ENCODE measurements around the gene EML2. TPM values are rescaled to one million over a fixed set of nuclear protein-coding genes. Genes with fewer than 3 reads are reported as not detected.
"Not testable (repeated sequence)": the region's sequence is repeated elsewhere in the genome, so short reads cannot be mapped to it uniquely, and the experiment has no call there.

The EML2 gene
- polyA plus RNA-seq, 1 donor from 2014 or later: 18.9 TPM

GRCh38 chr19:45630463-45630862 is 8.7 kb downstream of the EML2 start:
- H3K9ac ChIP-seq (ENCODE audit: low read length): no peak overlapping the region
- TF ChIP-seq SMC3 (conservative IDR thresholded peaks at IDR 0.05; ENCODE audit: poor library complexity) (no peak), RAD21 (conservative IDR thresholded peaks at IDR 0.05) (no peak), EP300 (conservative IDR thresholded peaks at IDR 0.05; ENCODE audit: poor library complexity, severe bottlenecking) (no peak), CTCF (IDR thresholded peaks at IDR 0.05; ENCODE audit: poor library complexity, severe bottlenecking) (no peak), POLR2AphosphoS5 (IDR thresholded peaks at IDR 0.05) (no peak), EZH2 (IDR thresholded peaks at IDR 0.05; ENCODE audit: borderline replicate concordance, insufficient read depth, low read length, poor library complexity, severe bottlenecking) (no peak), MXI1 (conservative IDR thresholded peaks at IDR 0.05; ENCODE audit: poor library complexity, severe bottlenecking) (no peak), TAF1 (IDR thresholded peaks at IDR 0.05; ENCODE audit: low read depth) (no peak), REST (IDR thresholded peaks at IDR 0.05; ENCODE audit: borderline replicate concordance) (no peak)
- no peak overlapping the region for H3K27ac ChIP-seq (ENCODE audit: low read length)
- H3K9me2 ChIP-seq (ENCODE audit: insufficient read depth, low read length): no peaks in the 10 kb centered on the region
- no peaks in the 10 kb centered on the region for H3K36me3 ChIP-seq (ENCODE audit: insufficient read depth, low read length)
- no peaks in the 10 kb centered on the region for H3K9me3 ChIP-seq (ENCODE audit: low read length)
- H3K4me3 ChIP-seq (ENCODE audit: low read length): no peak overlapping the region
- H3F3A ChIP-seq (ENCODE audit: insufficient read depth, low read length, poor library complexity, severe bottlenecking): no peaks in the 10 kb centered on the region
- no peaks in the 10 kb centered on the region for H3K27me3 ChIP-seq (ENCODE audit: insufficient read depth, low read depth, low read length)
- H4K20me1 ChIP-seq (ENCODE audit: insufficient read depth): no peaks in the 10 kb centered on the region
- H3K79me2 ChIP-seq (replicated peaks; ENCODE audit: insufficient read depth, low read length): no peaks in the 10 kb centered on the region
- H2AFZ ChIP-seq (ENCODE audit: low read depth, low read length): no peak overlapping the region
- no peak overlapping the region for H3K4me2 ChIP-seq (ENCODE audit: low read length)

- H3K4me3 ChIP-seq (ENCODE audit: low read length): no peak overlapping the region
- TF ChIP-seq SMC3 (conservative IDR thresholded peaks at IDR 0.05; ENCODE audit: poor library complexity) (no peak), EZH2 (IDR thresholded peaks at IDR 0.05; ENCODE audit: borderline replicate concordance, insufficient read depth, low read length, poor library complexity, severe bottlenecking) (no peak), REST (IDR thresholded peaks at IDR 0.05; ENCODE audit: borderline replicate concordance) (no peak)
- no peak overlapping the region for H3K9ac ChIP-seq (ENCODE audit: low read length)
- H4K20me1 ChIP-seq (ENCODE audit: insufficient read depth): no peaks in the 10 kb centered on the region
- H3K9me2 ChIP-seq (ENCODE audit: insufficient read depth, low read length): no peaks in the 10 kb centered on the region
- H3K9me3 ChIP-seq (ENCODE audit: low read length): no peaks in the 10 kb centered on the region
- no peak overlapping the region for H2AFZ ChIP-seq (ENCODE audit: low read depth, low read length)
- no peak overlapping the region for H3K27ac ChIP-seq (ENCODE audit: low read length)
- no peaks in the 10 kb centered on the region for H3K79me2 ChIP-seq (replicated peaks; ENCODE audit: insufficient read depth, low read length)
- no peaks in the 10 kb centered on the region for H3K36me3 ChIP-seq (ENCODE audit: insufficient read depth, low read length)
- H3F3A ChIP-seq (ENCODE audit: insufficient read depth, low read length, poor library complexity, severe bottlenecking): no peaks in the 10 kb centered on the region
- no peak overlapping the region for H3K4me2 ChIP-seq (ENCODE audit: low read length)
- no peaks in the 10 kb centered on the region for H3K27me3 ChIP-seq (ENCODE audit: insufficient read depth, low read depth, low read length)
These were observed 9.5 kb downstream of the EML2 start for GRCh38 chr19:45629704-45630103.

- not testable (repeated sequence) for H3K36me3 ChIP-seq (ENCODE audit: insufficient read depth, low read length); H3F3A ChIP-seq (ENCODE audit: insufficient read depth, low read length, poor library complexity, severe bottlenecking); H3K4me2 ChIP-seq (ENCODE audit: low read length); H3K27me3 ChIP-seq (ENCODE audit: insufficient read depth, low read depth, low read length); H2AFZ ChIP-seq (ENCODE audit: low read depth, low read length); H3K9ac ChIP-seq (ENCODE audit: low read length); H3K79me2 ChIP-seq (replicated peaks; ENCODE audit: insufficient read depth, low read length); H3K4me3 ChIP-seq (ENCODE audit: low read length); H3K9me3 ChIP-seq (ENCODE audit: low read length); H4K20me1 ChIP-seq (ENCODE audit: insufficient read depth); H3K27ac ChIP-seq (ENCODE audit: low read length); H3K9me2 ChIP-seq (ENCODE audit: insufficient read depth, low read length)
These were observed 11.0 kb downstream of the EML2 start for GRCh38 chr19:45628219-45628618.

Data from neural cell (in vitro differentiated cells).